PC-9 (cell line): ENCODE results near the gene ZNF608. TPM values are rescaled to one million over a fixed set of nuclear protein-coding genes. Genes with fewer than 3 reads are reported as not detected.

Source experiments
- BruUV-seq: library from RNA; stranded (reverse); fragments of 400-500 nt; replicated peaks from 2 replicates; lab custom pipeline; 2021; lab: Mats Ljungman, UMichigan
- CTCF ChIA-PET: fragments of 300-600 bp; sonication (Branson Sonifier 250); formaldehyde crosslinking; loops from one replicate; lab custom pipeline; 2022; ENCODE audit warnings: antibody characterized with exemption; lab: Charles Lee
- POLR2A ChIA-PET: fragments of 300-600 bp; sonication (Branson Sonifier 250); formaldehyde crosslinking; loops from one replicate; lab custom pipeline; 2022; ENCODE audit warnings: antibody characterized with exemption; ENCODE audit not compliant: unreplicated experiment; lab: Charles Lee
- DNase-seq, 2 experiments: peaks; one replicate each; pipeline versions ENCODE4 v3.0.0 to v3.0.0-alpha.2; 2015 to 2022; ENCODE audit warnings: mixed read lengths in 1 of 2
- H2AFZ ChIP-seq: fragments of 200-600 bp; sonication (generic); 2 replicates; pipeline ENCODE4 v1.8.1; 2017; ENCODE audit warnings: antibody characterized with exemption
- H3F3A ChIP-seq: fragments of 200-600 bp; sonication (generic); 2 replicates; pipeline ENCODE4 v1.8.1; 2017; ENCODE audit warnings: antibody characterized with exemption, mild to moderate bottlenecking, low read depth; ENCODE audit not compliant: insufficient read depth
- H3K27ac ChIP-seq: fragments of 200-600 bp; sonication (generic); 2 replicates; pipeline ENCODE4 v1.6.1; 2016; ENCODE audit warnings: mixed run types
- H3K27me3 ChIP-seq: fragments of 200-600 bp; sonication (generic); 2 replicates; pipeline ENCODE4 v1.6.1; 2016; ENCODE audit warnings: low read depth, mixed run types; ENCODE audit not compliant: insufficient read depth
- H3K36me3 ChIP-seq: fragments of 200-600 bp; sonication (generic); 2 replicates; pipeline ENCODE4 v1.6.1; 2016; ENCODE audit warnings: low read depth, mixed run types
- H3K4me1 ChIP-seq: fragments of 200-600 bp; sonication (generic); replicated peaks from 2 replicates; pipeline ENCODE4 v1.6.1; 2016; ENCODE audit warnings: mixed run types; ENCODE audit not compliant: insufficient read depth
- H3K4me2 ChIP-seq: fragments of 200-600 bp; sonication (generic); 2 replicates; pipeline ENCODE4 v1.6.1; 2017; ENCODE audit warnings: mixed run types
- H3K4me3 ChIP-seq: fragments of 200-600 bp; sonication (generic); 2 replicates; pipeline ENCODE4 v1.6.1; 2016; ENCODE audit warnings: mixed run types
- H3K79me2 ChIP-seq: fragments of 200-600 bp; sonication (generic); 2 replicates; pipeline ENCODE4 v1.6.1; 2017; ENCODE audit warnings: low read depth, mixed run types
- H3K9me2 ChIP-seq: fragments of 200-600 bp; sonication (generic); 2 replicates; pipeline ENCODE4 v1.8.1; 2017; ENCODE audit warnings: mild to moderate bottlenecking; ENCODE audit not compliant: insufficient read depth
- H3K9me3 ChIP-seq: fragments of 200-600 bp; sonication (generic); 2 replicates; pipeline ENCODE4 v1.8.1; 2016; ENCODE audit warnings: low read depth; ENCODE audit not compliant: insufficient read depth
- H4K20me1 ChIP-seq: fragments of 200-600 bp; sonication (generic); 2 replicates; pipeline ENCODE4 v1.8.1; 2017; ENCODE audit not compliant: insufficient read depth
- EZH2 ChIP-seq: fragments of 200-600 bp; sonication (generic); IDR thresholded peaks from 2 replicates; pipeline ENCODE4 v1.8.0; 2017; ENCODE audit warnings: antibody characterized with exemption, low read depth
- intact Hi-C: fragments of 100-400 bp; cut with micrococcal nuclease; formaldehyde crosslinking; loops from one replicate; pipeline ENCODE4 v1.10.0; 2022; ENCODE audit not compliant: unreplicated experiment
- total RNA-seq: library from RNA; stranded (reverse); gene quantifications from 2 replicates; pipeline ENCODE4 v1.2.3, GENCODE V29; 2021
- TF ChIP-seq, protein P1 (sequence below): fragments of 200-600 bp; sonication (generic); conservative IDR thresholded peaks from 2 replicates; pipeline ENCODE4 v1.6.1; 2017; ENCODE audit warnings: mixed run types, antibody characterized with exemption, mild to moderate bottlenecking, moderate library complexity

The ZNF608 gene
- total RNA-seq, 1 experiment from 2014 or later = 5.5 TPM

DNA sequence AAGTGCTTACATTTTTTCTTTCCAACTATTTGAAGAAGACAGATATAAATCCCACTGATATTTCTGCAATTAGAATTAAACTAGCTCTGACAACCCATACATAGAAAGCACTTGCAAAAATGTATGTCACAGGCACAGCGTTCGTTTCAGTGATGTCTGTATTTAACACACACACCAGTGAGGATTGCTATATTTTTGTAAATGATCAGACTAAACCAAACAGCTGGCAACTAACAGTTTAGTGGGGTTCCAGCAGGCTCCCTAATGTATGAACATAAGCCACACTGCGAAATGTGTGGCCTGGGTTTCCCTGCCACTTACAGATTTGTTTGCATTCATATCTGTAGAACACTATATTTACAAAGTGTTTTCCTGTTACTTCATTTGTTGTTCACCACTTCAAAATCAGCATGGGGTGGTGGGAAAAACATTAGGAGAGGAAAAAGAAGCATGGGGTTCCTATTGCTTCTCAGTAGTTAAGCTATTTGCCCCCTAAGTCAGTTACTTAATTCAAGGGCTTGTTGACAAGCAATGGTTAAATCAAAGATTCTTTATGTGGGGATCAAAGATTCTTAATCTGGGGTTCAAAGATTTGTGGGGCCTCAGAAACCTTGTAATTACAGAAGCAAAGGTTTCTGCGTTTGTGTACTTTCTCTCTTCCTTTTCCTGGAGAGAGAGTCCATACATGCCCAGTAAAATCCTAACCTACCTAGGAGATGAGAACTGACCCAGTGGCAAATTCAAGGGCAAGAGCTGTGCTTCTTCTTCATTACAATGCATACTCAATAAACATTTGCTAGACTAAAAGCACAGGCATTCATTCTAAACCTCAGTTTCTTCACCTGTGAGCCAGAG lies 27.1 kb downstream of the ZNF608 start:
- intact Hi-C loops = no loop called here
- Histone ChIP-seq H4K20me1 (no peaks in the 10 kb centered on the region), H3K79me2 (no peaks in the 10 kb centered on the region), H3K27me3 (no peaks in the 10 kb centered on the region), H3K4me2 (no peak overlapping the region), H3K9me3 (no peaks in the 10 kb centered on the region), H3F3A (no peaks in the 10 kb centered on the region), H3K4me1 (no peaks in the 10 kb centered on the region), H2AFZ (no peak overlapping the region), H3K27ac (no peak overlapping the region), H3K9me2 (no peaks in the 10 kb centered on the region), H3K36me3 (no peaks in the 10 kb centered on the region), H3K4me3 (no peak overlapping the region)
- POLR2A ChIA-PET = no interaction called here
- CTCF ChIA-PET = no interaction called here
- BruUV-seq = no TSS peak
- TF ChIP-seq EZH2 = no peak
- TF ChIP-seq, protein P1, sequence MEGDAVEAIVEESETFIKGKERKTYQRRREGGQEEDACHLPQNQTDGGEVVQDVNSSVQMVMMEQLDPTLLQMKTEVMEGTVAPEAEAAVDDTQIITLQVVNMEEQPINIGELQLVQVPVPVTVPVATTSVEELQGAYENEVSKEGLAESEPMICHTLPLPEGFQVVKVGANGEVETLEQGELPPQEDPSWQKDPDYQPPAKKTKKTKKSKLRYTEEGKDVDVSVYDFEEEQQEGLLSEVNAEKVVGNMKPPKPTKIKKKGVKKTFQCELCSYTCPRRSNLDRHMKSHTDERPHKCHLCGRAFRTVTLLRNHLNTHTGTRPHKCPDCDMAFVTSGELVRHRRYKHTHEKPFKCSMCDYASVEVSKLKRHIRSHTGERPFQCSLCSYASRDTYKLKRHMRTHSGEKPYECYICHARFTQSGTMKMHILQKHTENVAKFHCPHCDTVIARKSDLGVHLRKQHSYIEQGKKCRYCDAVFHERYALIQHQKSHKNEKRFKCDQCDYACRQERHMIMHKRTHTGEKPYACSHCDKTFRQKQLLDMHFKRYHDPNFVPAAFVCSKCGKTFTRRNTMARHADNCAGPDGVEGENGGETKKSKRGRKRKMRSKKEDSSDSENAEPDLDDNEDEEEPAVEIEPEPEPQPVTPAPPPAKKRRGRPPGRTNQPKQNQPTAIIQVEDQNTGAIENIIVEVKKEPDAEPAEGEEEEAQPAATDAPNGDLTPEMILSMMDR = no peak
- DNase-seq = no peak

DNA sequence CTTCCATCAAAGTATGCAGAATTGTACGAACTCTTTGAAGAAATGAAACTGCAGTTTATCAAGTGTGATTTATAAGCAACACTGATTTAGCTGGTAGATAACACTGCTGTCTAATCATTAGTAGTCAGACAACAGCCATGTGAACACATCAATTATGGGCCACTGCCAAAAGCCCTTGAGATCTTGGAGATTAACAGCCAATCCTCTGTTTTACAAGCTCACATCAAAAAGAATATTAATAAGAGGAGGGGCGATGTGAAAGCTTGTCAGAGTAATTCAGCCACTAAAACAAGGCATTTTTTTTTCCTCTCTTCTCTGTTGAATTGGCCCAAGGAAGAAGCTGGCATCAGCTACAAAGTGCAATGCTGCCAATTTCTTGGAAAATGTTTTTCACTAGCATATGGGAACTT lies 28.1 kb downstream of the ZNF608 start:
- Histone ChIP-seq H3K9me2 (no peaks in the 10 kb centered on the region), H3F3A (no peaks in the 10 kb centered on the region), H4K20me1 (no peaks in the 10 kb centered on the region), H3K79me2 (no peaks in the 10 kb centered on the region), H3K9me3 (no peaks in the 10 kb centered on the region), H3K36me3 (no peaks in the 10 kb centered on the region), H3K4me3 (no peak overlapping the region), H3K27me3 (no peaks in the 10 kb centered on the region), H3K4me2 (no peak overlapping the region), H3K4me1 (no peaks in the 10 kb centered on the region), H3K27ac (no peak overlapping the region), H2AFZ (no peak overlapping the region)
- ChIA-PET POLR2A (no interaction called here), CTCF (no interaction called here)
- DNase-seq = peak in 1 of 2 experiments; percentile 67
- TF ChIP-seq, protein P1 = no peak
- no peak for TF ChIP-seq EZH2
- BruUV-seq = no TSS peak
- intact Hi-C loops = no loop called here

- no peaks in the 10 kb centered on the region for H4K20me1 ChIP-seq
- H3K4me1 ChIP-seq = no peaks in the 10 kb centered on the region
- H3K27me3 ChIP-seq = no peaks in the 10 kb centered on the region
- H3K27ac ChIP-seq = no peak overlapping the region
- no peak overlapping the region for H3K4me3 ChIP-seq
- no peak overlapping the region for H3K4me2 ChIP-seq
- H3K79me2 ChIP-seq = no peaks in the 10 kb centered on the region
- H2AFZ ChIP-seq = no peak overlapping the region
- H3K9me2 ChIP-seq = no peaks in the 10 kb centered on the region
- CTCF ChIA-PET = no interaction called here
- no peaks in the 10 kb centered on the region for H3K9me3 ChIP-seq
- intact Hi-C loops = no loop called here
- no TSS peak for BruUV-seq
- TF ChIP-seq EZH2 = no peak
- TF ChIP-seq, protein P1 = no peak
- H3K36me3 ChIP-seq = no peaks in the 10 kb centered on the region
- POLR2A ChIA-PET = no interaction called here
- no peaks in the 10 kb centered on the region for H3F3A ChIP-seq
- DNase-seq = no peak
Observed at GRCh38 chr5:124716169-124716568, 30.3 kb downstream of the ZNF608 start.
